ENCODE results near the gene MRPL46. TPM values are rescaled to one million over a fixed set of nuclear protein-coding genes. Genes with fewer than 3 reads are reported as not detected.
A peak's percentile ranks its signal among the peaks of the same experiment; 100 is the strongest.

Gene MRPL46
- total RNA-seq, 1 donor from 2014 or later: 25.9 TPM

DNA sequence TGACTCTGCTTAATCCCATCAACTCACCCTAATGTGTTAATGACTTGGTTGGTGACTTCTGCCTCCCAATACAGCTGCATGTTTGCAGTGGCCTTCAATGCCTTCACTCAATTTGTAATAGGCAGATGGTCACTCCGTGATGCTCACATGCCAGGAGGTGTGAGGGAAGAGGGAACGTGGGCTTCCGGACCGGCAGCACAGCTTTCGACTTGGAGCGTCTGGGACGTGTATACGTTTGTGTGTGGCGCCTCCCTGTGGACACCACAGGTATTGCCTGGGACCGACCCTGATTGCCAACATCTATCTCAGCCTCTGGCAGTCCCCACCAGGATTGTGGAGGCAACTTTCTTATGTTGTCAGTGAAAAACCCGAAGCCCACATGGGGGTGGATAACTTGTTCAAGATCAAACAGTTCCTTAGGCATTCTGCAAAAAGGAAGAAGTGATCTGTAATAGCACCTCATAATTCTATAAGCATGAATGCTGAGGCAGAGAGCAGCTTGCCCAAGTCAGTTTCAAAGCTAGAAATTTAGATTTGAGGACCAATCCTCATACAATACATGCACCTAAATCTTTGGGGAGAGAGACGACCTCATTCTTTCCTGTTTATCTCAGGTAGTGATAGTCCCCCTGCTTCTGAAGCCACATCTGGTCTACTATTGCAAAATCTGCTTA lies 16.9 kb downstream of the MRPL46 start:
- no peaks in the 10 kb centered on the region for H3K9me3 Mint-ChIP-seq
- TF ChIP-seq, protein P1, sequence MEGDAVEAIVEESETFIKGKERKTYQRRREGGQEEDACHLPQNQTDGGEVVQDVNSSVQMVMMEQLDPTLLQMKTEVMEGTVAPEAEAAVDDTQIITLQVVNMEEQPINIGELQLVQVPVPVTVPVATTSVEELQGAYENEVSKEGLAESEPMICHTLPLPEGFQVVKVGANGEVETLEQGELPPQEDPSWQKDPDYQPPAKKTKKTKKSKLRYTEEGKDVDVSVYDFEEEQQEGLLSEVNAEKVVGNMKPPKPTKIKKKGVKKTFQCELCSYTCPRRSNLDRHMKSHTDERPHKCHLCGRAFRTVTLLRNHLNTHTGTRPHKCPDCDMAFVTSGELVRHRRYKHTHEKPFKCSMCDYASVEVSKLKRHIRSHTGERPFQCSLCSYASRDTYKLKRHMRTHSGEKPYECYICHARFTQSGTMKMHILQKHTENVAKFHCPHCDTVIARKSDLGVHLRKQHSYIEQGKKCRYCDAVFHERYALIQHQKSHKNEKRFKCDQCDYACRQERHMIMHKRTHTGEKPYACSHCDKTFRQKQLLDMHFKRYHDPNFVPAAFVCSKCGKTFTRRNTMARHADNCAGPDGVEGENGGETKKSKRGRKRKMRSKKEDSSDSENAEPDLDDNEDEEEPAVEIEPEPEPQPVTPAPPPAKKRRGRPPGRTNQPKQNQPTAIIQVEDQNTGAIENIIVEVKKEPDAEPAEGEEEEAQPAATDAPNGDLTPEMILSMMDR (conservative IDR thresholded peaks at IDR 0.05): peak; percentile 89
- peak; percentile 85 for DNase-seq (ENCODE audit: low read depth, low spot score)
- peaks cover 33% of the 10 kb centered on the region for H3K27me3 Mint-ChIP-seq (ENCODE audit: low read depth)
- no peak overlapping the region for H3K4me3 Mint-ChIP-seq
- no peaks in the 10 kb centered on the region for H3K4me1 Mint-ChIP-seq
- no peak overlapping the region for H3K27ac Mint-ChIP-seq (ENCODE audit: unreplicated experiment)
- H3K36me3 Mint-ChIP-seq (ENCODE audit: low read depth): no peaks in the 10 kb centered on the region

DNA sequence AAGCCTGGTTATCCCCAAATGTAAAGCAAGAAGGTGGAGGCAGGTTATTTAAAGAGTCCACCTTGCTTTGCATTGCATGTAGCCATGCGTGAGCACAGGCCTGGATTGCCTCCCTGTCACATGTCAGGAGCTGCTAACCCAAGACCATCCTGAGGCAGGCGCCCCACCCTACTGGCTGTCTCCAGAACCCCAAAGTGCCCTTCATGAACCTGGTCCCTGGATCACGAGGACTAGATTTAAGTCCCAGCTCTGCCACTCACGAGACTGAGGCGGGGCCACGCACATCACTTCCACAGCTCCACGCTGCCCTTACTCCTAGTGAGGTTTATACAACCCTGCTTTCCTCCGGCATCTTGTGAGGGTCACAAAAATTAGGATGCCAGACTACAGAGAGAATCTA lies 17.6 kb downstream of the MRPL46 start:
- DNase-seq (ENCODE audit: low read depth, low spot score): no peak
- no peak overlapping the region for H3K4me3 Mint-ChIP-seq
- H3K36me3 Mint-ChIP-seq (ENCODE audit: low read depth): no peaks in the 10 kb centered on the region
- no peak overlapping the region for H3K27ac Mint-ChIP-seq (ENCODE audit: unreplicated experiment)
- no peaks in the 10 kb centered on the region for H3K9me3 Mint-ChIP-seq
- peaks cover 34% of the 10 kb centered on the region for H3K27me3 Mint-ChIP-seq (ENCODE audit: low read depth)
- H3K4me1 Mint-ChIP-seq: no peaks in the 10 kb centered on the region
- TF ChIP-seq, protein P1 (conservative IDR thresholded peaks at IDR 0.05): no peak

DNA sequence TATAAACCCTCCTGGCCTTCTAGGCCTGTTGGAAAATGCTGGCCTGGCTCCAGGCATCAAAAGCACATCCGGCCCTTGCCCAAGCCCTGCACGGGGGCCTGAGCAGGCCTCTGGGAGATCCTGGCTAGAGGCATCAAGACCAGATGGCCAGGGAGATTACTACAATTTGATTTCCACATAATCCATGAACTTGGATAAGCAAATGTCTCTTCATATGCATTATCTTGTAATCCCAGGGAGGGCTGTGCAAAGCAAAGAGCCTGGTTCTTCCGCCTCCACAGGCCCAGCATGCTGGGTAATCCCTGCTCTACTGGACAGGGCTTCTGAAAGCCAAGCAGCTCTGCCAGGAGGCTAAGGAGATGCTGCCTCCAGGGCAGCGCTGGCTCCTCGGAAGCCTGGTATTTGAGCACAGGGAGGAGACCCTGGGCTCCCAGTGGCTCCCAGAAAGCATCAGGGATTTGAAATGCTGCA lies 18.2 kb downstream of the MRPL46 start:
- TF ChIP-seq, protein P1 (conservative IDR thresholded peaks at IDR 0.05): no peak
- H3K36me3 Mint-ChIP-seq (ENCODE audit: low read depth): no peaks in the 10 kb centered on the region
- H3K27ac Mint-ChIP-seq (ENCODE audit: unreplicated experiment): no peak overlapping the region
- no peaks in the 10 kb centered on the region for H3K4me1 Mint-ChIP-seq
- H3K9me3 Mint-ChIP-seq: no peaks in the 10 kb centered on the region
- H3K27me3 Mint-ChIP-seq (ENCODE audit: low read depth): peaks cover 32% of the 10 kb centered on the region
- no peak overlapping the region for H3K4me3 Mint-ChIP-seq
- no peak for DNase-seq (ENCODE audit: low read depth, low spot score)

DNA sequence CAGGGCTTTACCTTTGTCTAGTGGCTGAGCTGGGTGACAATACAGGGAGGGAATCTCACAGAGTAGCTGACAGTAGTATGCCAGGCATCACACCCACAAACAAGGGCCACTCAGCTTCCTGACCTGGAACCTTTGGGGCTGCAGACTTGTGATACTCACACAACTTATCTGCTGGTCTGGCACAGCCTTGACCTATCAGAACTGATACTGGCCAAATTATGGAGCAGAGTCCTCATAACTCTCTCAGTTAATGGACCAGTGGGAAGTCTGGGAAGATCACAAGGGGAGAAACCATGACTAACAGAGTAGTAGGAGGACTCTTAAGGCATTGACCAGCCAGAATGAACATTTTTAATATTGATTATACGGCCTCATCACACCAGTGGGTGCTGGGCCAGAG lies 19.4 kb downstream of the MRPL46 start:
- Mint-ChIP-seq H3K27me3 (ENCODE audit: low read depth) (peaks cover 36% of the 10 kb centered on the region), H3K27ac (ENCODE audit: unreplicated experiment) (no peak overlapping the region), H3K36me3 (ENCODE audit: low read depth) (peaks cover 5% of the 10 kb centered on the region), H3K9me3 (peaks cover 11% of the 10 kb centered on the region), H3K4me3 (no peak overlapping the region), H3K4me1 (no peaks in the 10 kb centered on the region)
- no peak for DNase-seq (ENCODE audit: low read depth, low spot score)
- TF ChIP-seq, protein P1 (conservative IDR thresholded peaks at IDR 0.05): no peak

DNA sequence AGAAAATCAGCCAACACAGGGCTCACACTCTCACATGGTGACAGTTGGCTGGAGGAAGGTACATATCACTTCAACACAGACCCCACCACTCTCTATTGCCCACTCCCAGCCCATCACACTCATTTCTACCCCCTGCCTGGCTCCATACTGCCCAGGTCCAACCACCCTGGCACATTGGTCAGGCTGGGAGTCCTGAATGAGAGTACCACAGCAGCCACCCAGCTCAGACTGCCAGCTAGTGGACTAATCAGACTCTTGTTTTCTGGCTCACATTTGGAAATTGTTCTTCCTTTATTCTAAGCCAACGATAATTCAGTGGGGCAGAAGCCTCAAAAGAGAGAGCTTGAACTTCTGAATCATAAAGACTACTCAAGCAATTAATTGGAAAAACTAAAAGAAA lies 20.0 kb downstream of the MRPL46 start:
- Mint-ChIP-seq H3K27me3 (ENCODE audit: low read depth) (peaks cover 37% of the 10 kb centered on the region), H3K27ac (ENCODE audit: unreplicated experiment) (no peak overlapping the region), H3K4me3 (no peak overlapping the region), H3K4me1 (no peaks in the 10 kb centered on the region), H3K9me3 (peaks cover 11% of the 10 kb centered on the region), H3K36me3 (ENCODE audit: low read depth) (peaks cover 5% of the 10 kb centered on the region)
- TF ChIP-seq, protein P1 (conservative IDR thresholded peaks at IDR 0.05): no peak
- no peak for DNase-seq (ENCODE audit: low read depth, low spot score)

All from neural crest cell (in vitro differentiated cells).